GM21717 (cell line): Measurements from ENCODE around the gene CLIC3.

ENCODE experiments used
- ATAC-seq: cut with Tn5 transposase; IDR thresholded peaks from one replicate; pipeline ENCODE4 v1.9.1; 2021; ENCODE audit warnings: mild to moderate bottlenecking, moderate library complexity; ENCODE audit not compliant: unreplicated experiment

Gene CLIC3

GRCh38 chr9:136982232-136983051 lies 13.9 kb downstream of the CLIC3 start, which contains the start of gene LCNL1:
Gene LCNL1 (plus strand): TSS chr9:136982993. CDS start chr9:136983587, 594 bp downstream.
- no peak for ATAC-seq

GRCh38 chr9:136981588-136982231 lies 14.7 kb downstream of the CLIC3 start:
- no peak for ATAC-seq

- no peak for ATAC-seq
Measured at GRCh38 chr9:136980669-136981478, 15.5 kb downstream of the CLIC3 start.

GRCh38 chr9:136979769-136980587 lies 16.4 kb downstream of the CLIC3 start:
- no peak for ATAC-seq

- no peak for ATAC-seq
Measured at GRCh38 chr9:136978865-136979544, 17.4 kb downstream of the CLIC3 start.

- no peak for ATAC-seq
Measured at GRCh38 chr9:136978073-136978864, 18.1 kb downstream of the CLIC3 start.

GRCh38 chr9:136977649-136978072 lies 18.7 kb downstream of the CLIC3 start:
- no peak for ATAC-seq

GRCh38 chr9:136977223-136977622 lies 19.1 kb downstream of the CLIC3 start, which contains the start of gene PTGDS:
Gene PTGDS (plus strand): TSS chr9:136977504. CDS start chr9:136977579, 75 bp downstream.
- no peak for ATAC-seq

GRCh38 chr9:136975644-136976043 lies 20.7 kb downstream of the CLIC3 start:
- no peak for ATAC-seq

- no peak for ATAC-seq
Measured at GRCh38 chr9:136974817-136975535, 21.4 kb downstream of the CLIC3 start.

GRCh38 chr9:136973618-136974617 lies 22.4 kb downstream of the CLIC3 start:
- no peak for ATAC-seq

GRCh38 chr9:136972743-136973142 lies 23.6 kb downstream of the CLIC3 start:
- no peak for ATAC-seq

GRCh38 chr9:136972335-136972734 lies 24.0 kb downstream of the CLIC3 start:
- no peak for ATAC-seq

- no peak for ATAC-seq
Measured at GRCh38 chr9:136971746-136972145, 24.6 kb downstream of the CLIC3 start.

- ATAC-seq, result no peak
Measured at GRCh38 chr9:136970361-136970760, 26.0 kb downstream of the CLIC3 start.

GRCh38 chr9:136969774-136970173 lies 26.6 kb downstream of the CLIC3 start:
- ATAC-seq, result no peak

- no peak for ATAC-seq
Measured at GRCh38 chr9:136969150-136969549, 27.2 kb downstream of the CLIC3 start.
